ENCODE results near the gene LMOD1. TPM values are rescaled to one million over a fixed set of nuclear protein-coding genes. Genes with fewer than 3 reads are reported as not detected.

Gene LMOD1
- total and polyA plus RNA-seq, 2 donors (not counting 1 experiment from before 2014, with no cell fraction given) = not detected

GRCh38 chr1:201984446-201984845 lies 38.1 kb upstream of the LMOD1 start:
- H3K9ac ChIP-seq (ENCODE audit: low read length) = no peak overlapping the region
- no peak overlapping the region for H3K27ac ChIP-seq (ENCODE audit: low read length in 2 of 2)
- H3K27ac Mint-ChIP-seq = peak overlapping the region; percentile 15
- no peaks in the 10 kb centered on the region for H3K9me3 Mint-ChIP-seq (ENCODE audit: insufficient read depth)
- peaks cover 27% of the 10 kb centered on the region for H3K4me1 Mint-ChIP-seq
- peaks cover 0 to 11% of the 10 kb centered on the region in 2 experiments for H3K36me3 ChIP-seq (replicated peaks in 1 of 2; ENCODE audit: control extremely low read depth in 1 of 2, control insufficient read depth in 1 of 2, extremely low read depth in 1 of 2, insufficient read depth in 2 of 2, low read length in 1 of 2)
- ATAC-seq (ENCODE audit: low read depth) = no peak
- no peak for TF ChIP-seq CTCF (IDR thresholded peaks at IDR 0.05)
- TF ChIP-seq EZH2 (IDR thresholded peaks at IDR 0.05; ENCODE audit: borderline replicate concordance, insufficient read depth, low read depth, low read length, poor library complexity, severe bottlenecking) = no peak
- H3K9me3 ChIP-seq (ENCODE audit: control extremely low read depth in 1 of 3, control insufficient read depth in 2 of 3, insufficient read depth in 1 of 3, low read length in 2 of 3) = no peaks in the 10 kb centered on the region
- no peak overlapping the region for H3K4me3 ChIP-seq (ENCODE audit: control extremely low read depth in 1 of 5, extremely low read depth in 1 of 5, insufficient read depth in 1 of 5, low read depth in 2 of 5, low read length in 4 of 5)
- H3K27me3 ChIP-seq (replicated peaks in 1 of 4; ENCODE audit: control extremely low read depth in 1 of 4, control insufficient read depth in 3 of 4, insufficient read depth in 4 of 4, low read length in 3 of 4) = no peaks in the 10 kb centered on the region
- no peak overlapping the region for H3K4me2 ChIP-seq (replicated peaks; ENCODE audit: low read depth, low read length, poor library complexity, severe bottlenecking)
- H3K4me3 Mint-ChIP-seq = peak overlapping the region; percentile 45
- whole genome bisulfite sequencing (ENCODE audit: insufficient coverage) = no CpG with 5 or more reads among the region's 3 CpGs
- CTCF ChIA-PET = interaction anchor here (0.6 to 4.1 kb wide), 3 partner anchors 15 to 89 kb away, joined by 3 to 17 read pairs (median 4); no protein-coding TSS in a partner anchor
- intact Hi-C loops (cut with micrococcal nuclease) = loop anchor here (5.0 to 10.0 kb wide), 3 partner anchors 180 to 962 kb away; partner anchors contain the start of genes KIF21B, PPP1R12B, PTPN7 and UBE2T
- no peaks in the 10 kb centered on the region for H3K27me3 Mint-ChIP-seq
- POLR2A ChIA-PET = no interaction called here
- peaks cover 4% of the 10 kb centered on the region for H4K20me1 ChIP-seq (ENCODE audit: control insufficient read depth, insufficient read depth, low read length, poor library complexity, severe bottlenecking)
- H3K79me2 ChIP-seq (ENCODE audit: control insufficient read depth, insufficient read depth, low read length) = peaks cover 11% of the 10 kb centered on the region
- DNase-seq = no peak
- no peak overlapping the region for H2AFZ ChIP-seq (ENCODE audit: insufficient read depth, low read depth, low read length, poor library complexity, severe bottlenecking)
- peaks cover 11 to 13% of the 10 kb centered on the region in 2 donors for H3K4me1 ChIP-seq (ENCODE audit: control insufficient read depth in 2 of 2, insufficient read depth in 2 of 2, low read length in 2 of 2)

GRCh38 chr1:201983380-201983805 lies 37.0 kb upstream of the LMOD1 start:
- Histone ChIP-seq H3K9ac (ENCODE audit: low read length) (peak overlapping the region; percentile 87), H3K36me3 (replicated peaks in 1 of 2; ENCODE audit: control extremely low read depth in 1 of 2, control insufficient read depth in 1 of 2, extremely low read depth in 1 of 2, insufficient read depth in 2 of 2, low read length in 1 of 2) (peaks cover 0 to under 1% of the 10 kb centered on the region in 2 experiments), H4K20me1 (ENCODE audit: control insufficient read depth, insufficient read depth, low read length, poor library complexity, severe bottlenecking) (peaks cover 4% of the 10 kb centered on the region), H3K4me3 (ENCODE audit: control extremely low read depth in 1 of 5, extremely low read depth in 1 of 5, insufficient read depth in 1 of 5, low read depth in 2 of 5, low read length in 4 of 5) (peak overlapping the region; percentile 53 to 94 (median 67)), H3K79me2 (ENCODE audit: control insufficient read depth, insufficient read depth, low read length) (peaks cover 11% of the 10 kb centered on the region), H3K4me1 (ENCODE audit: control insufficient read depth in 2 of 2, insufficient read depth in 2 of 2, low read length in 2 of 2) (peaks cover 11 to 13% of the 10 kb centered on the region in 2 donors), H3K27ac (ENCODE audit: low read length in 2 of 2) (peak overlapping the region in 1 of 2 donors; percentile 54), H2AFZ (ENCODE audit: insufficient read depth, low read depth, low read length, poor library complexity, severe bottlenecking) (peak overlapping the region; percentile 93), H3K27me3 (replicated peaks in 1 of 4; ENCODE audit: control extremely low read depth in 1 of 4, control insufficient read depth in 3 of 4, insufficient read depth in 4 of 4, low read length in 3 of 4) (no peaks in the 10 kb centered on the region), H3K9me3 (ENCODE audit: control extremely low read depth in 1 of 3, control insufficient read depth in 2 of 3, insufficient read depth in 1 of 3, low read length in 2 of 3) (no peaks in the 10 kb centered on the region), H3K4me2 (replicated peaks; ENCODE audit: low read depth, low read length, poor library complexity, severe bottlenecking) (peak overlapping the region; percentile 95)
- H3K4me1 Mint-ChIP-seq = peaks cover 27% of the 10 kb centered on the region
- 24% methylated on average over 9 of the region's 11 CpGs for WGBS (ENCODE audit: insufficient coverage)
- no peaks in the 10 kb centered on the region for H3K27me3 Mint-ChIP-seq
- peak overlapping the region; percentile 92 for H3K27ac Mint-ChIP-seq
- intact Hi-C loops (cut with micrococcal nuclease) = loop anchor here (1.0 to 10.0 kb wide), 5 partner anchors 28 to 961 kb away; partner anchors contain the start of genes KIF21B, PPP1R12B, PTPN7 and RABIF
- ATAC-seq (ENCODE audit: low read depth) (no peak), DNase-seq (no peak)
- ChIA-PET CTCF (interaction anchor here (0.8 to 4.1 kb wide), 4 partner anchors 11 to 502 kb away, joined by 3 to 17 read pairs (median 4); no protein-coding TSS in a partner anchor), POLR2A (interaction anchor here (0.5 kb wide), 1 partner anchor 34 kb away, joined by 3 read pairs; no protein-coding TSS in a partner anchor)
- TF ChIP-seq CTCF (IDR thresholded peaks at IDR 0.05) (no peak), EZH2 (IDR thresholded peaks at IDR 0.05; ENCODE audit: borderline replicate concordance, insufficient read depth, low read depth, low read length, poor library complexity, severe bottlenecking) (no peak)
- peak overlapping the region; percentile 94 for H3K4me3 Mint-ChIP-seq
- no peaks in the 10 kb centered on the region for H3K9me3 Mint-ChIP-seq (ENCODE audit: insufficient read depth)

Data from B cell (primary cell).